ENCODE data around the gene OR2T29.
"Not testable (repeated sequence)": the region's sequence is repeated elsewhere in the genome, so short reads cannot be mapped to it uniquely, and the experiment has no call there.

OR2T29 gene

DNA sequence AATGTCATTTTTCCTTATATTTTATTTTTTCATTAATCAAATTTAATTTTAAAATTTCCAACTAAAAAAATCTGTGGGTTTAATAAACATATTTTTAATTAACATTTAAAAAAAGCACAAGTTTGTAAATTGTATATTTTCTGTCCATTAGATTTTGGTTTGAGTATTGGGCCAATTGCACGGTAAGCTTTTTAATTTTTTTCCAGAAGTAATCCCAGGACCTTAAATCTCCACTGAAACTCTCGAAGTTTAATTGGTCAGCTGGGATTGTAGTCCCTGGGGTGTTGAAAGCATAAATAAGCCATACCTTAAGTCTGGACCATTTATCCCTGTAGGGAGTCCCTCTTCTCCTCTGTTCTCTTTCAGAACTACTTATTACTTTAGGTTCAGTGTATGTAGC lies 54.8 kb downstream of the OR2T29 start, which contains the start of gene OR2G6:
Gene OR2G6 (plus strand): TSS at position 301 of the 400 bp plus-strand sequence. CDS start 13,574 bp downstream, outside the sequence.
- DNase-seq = not testable (repeated sequence)
